Measurements from ENCODE around the gene RXRG. TPM values are rescaled to one million over a fixed set of nuclear protein-coding genes. Genes with fewer than 3 reads are reported as not detected.

Gene RXRG
- total RNA-seq, 1 donor from 2014 or later = not detected

GRCh38 chr1:165371588-165372225 is 73.2 kb downstream of the RXRG start:
- no peak for DNase-seq (ENCODE audit: low read depth in 2 of 2)

GRCh38 chr1:165369255-165369848 is 75.6 kb downstream of the RXRG start:
- DNase-seq (ENCODE audit: low read depth in 2 of 2) = peak; percentile 59 to 63

GRCh38 chr1:165367375-165367993 is 77.4 kb downstream of the RXRG start:
- peak; percentile 78 to 86 for DNase-seq (ENCODE audit: low read depth in 2 of 2)

GRCh38 chr1:165365341-165365740 is 79.6 kb downstream of the RXRG start:
- no peak for DNase-seq (ENCODE audit: low read depth in 2 of 2)

- no peak for DNase-seq (ENCODE audit: low read depth in 2 of 2)
Measured at GRCh38 chr1:165364568-165365133, 80.3 kb downstream of the RXRG start.

- DNase-seq (ENCODE audit: low read depth in 2 of 2) = no peak
Measured at GRCh38 chr1:165356876-165357275, 88.0 kb downstream of the RXRG start.

- DNase-seq (ENCODE audit: low read depth in 2 of 2) = no peak
Measured at GRCh38 chr1:165355977-165356811, 88.7 kb downstream of the RXRG start, which contains the start of gene LMX1A. TSS of gene LMX1A (minus strand) at chr1:165356715. CDS start at chr1:165355559, 1,156 bp downstream.

GRCh38 chr1:165355139-165355976 is 89.6 kb downstream of the RXRG start:
- no peak for DNase-seq (ENCODE audit: low read depth in 2 of 2)

- DNase-seq (ENCODE audit: low read depth in 2 of 2) = no peak
Measured at GRCh38 chr1:165354739-165355138, 90.2 kb downstream of the RXRG start.

- DNase-seq (ENCODE audit: low read depth in 2 of 2) = no peak
Measured at GRCh38 chr1:165353731-165354671, 90.9 kb downstream of the RXRG start.

GRCh38 chr1:165352442-165353293 is 92.3 kb downstream of the RXRG start:
- no peak for DNase-seq (ENCODE audit: low read depth in 2 of 2)

GRCh38 chr1:165351863-165352441 is 93.0 kb downstream of the RXRG start:
- no peak for DNase-seq (ENCODE audit: low read depth in 2 of 2)

Other genes with a start within 250 kb of the RXRG start
- gene LMX1A, start 88.4 kb downstream of the RXRG start, total RNA-seq = not detected in 2 replicates
- not detected in 2 replicates for gene LRRC52, start 98.9 kb upstream of the RXRG start, total RNA-seq
- gene MGST3, start 186.1 kb upstream of the RXRG start, total RNA-seq = 148 and 319 TPM in 2 replicates

Measured in lung microvascular endothelial cell (primary cell).